H4 (cell line): ENCODE results near the gene EIF5AL1. TPM values are rescaled to one million over a fixed set of nuclear protein-coding genes. Genes with fewer than 3 reads are reported as not detected.
"Not testable (repeated sequence)": the region's sequence is repeated elsewhere in the genome, so short reads cannot be mapped to it uniquely, and the experiment has no call there.

ENCODE experiments used
- DNase-seq: peaks from one replicate; pipeline ENCODE4 v3.0.0-alpha.2; 2015; ENCODE audit warnings: low spot score
- total RNA-seq: library from RNA; depleted of rRNA; stranded (reverse); fragments of >200 nt; shearing (Covaris generic); gene quantifications from 2 replicates; pipeline ENCODE4 v1.2.3, GENCODE V29; 2014

EIF5AL1 gene
- total RNA-seq, 1 experiment from 2014 or later: 0.81 TPM

DNA sequence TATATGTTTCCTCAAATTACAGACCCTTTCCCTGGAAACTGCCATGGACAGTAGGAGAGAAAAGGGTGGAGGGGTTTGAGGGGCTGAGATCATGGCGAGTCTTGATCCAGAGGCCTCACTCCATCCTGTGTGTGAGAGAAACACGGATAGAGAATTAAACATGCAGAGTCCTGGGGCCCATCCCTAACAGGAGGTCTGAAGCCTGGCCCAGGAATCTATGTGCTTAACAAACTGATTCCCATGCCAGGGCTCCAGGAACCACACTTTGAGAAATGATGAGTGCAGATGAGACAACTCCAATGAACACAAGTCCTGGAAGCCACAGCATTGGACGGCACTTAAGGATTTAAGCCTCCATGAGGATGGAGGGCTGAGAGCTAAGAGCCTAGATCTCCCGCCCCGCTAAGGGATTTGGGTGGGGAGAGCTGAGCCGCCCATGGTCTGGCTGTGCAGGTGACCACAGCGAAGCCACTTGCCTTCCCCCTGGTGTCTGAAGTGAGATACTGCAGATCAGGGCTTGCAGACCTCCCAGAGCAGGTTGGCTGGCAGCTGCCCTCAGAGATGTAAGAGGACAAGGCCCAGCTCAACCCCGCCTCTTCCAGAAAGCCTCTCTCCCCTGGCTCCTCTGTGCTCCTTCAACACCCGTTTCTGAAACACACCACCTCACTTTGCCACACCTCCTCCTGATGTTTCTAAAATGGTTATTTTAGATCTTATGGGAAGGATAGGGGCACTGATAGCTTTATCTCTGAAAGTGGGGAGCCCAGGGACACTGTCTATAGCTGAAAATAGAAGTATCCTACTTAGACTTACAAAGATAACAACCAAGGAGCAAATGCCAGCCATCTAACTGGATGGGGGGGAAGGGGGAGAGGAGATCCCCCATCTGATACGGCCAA, 24.8 kb upstream of the EIF5AL1 start:
- peak; percentile 79 for DNase-seq

DNA sequence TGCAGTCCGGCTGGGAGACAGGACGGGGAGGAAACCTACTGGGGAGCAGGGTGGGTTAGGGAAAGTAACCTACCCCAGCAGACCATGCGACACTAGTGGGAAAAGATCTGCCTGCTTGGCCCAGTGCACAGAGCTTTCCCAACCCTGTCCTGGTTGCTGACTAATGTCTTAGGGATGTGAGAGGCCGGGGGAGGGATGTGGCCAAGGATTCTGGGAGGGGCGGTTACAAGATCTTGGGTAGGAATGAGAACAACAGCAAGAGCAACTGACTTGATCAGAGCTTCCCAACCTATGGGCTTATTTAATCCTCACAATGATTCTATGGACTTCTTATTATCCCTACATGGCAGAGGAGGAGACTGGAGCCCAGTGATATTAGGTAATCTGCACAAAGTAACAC, 24.0 kb upstream of the EIF5AL1 start:
- peak; percentile 83 for DNase-seq

DNA sequence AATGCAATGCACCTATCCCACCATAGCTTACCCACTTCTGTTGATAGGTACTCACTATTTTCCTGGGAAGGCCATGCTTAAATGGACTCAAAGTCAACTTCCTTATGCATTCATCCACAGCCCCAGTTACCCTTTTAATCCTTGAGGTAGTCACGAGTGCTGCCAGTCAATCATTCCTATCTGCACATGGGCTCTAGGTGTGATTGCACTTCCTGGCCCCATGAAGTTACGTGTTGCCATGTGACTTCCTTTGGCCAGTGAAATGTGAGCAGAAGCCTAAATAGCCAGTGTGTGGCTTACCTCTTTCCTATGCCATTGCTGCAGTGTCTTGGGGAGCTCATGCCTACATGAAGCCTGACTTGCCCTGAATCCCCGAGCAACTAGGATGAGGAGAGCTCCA, 23.5 kb upstream of the EIF5AL1 start:
- no peak for DNase-seq

DNA sequence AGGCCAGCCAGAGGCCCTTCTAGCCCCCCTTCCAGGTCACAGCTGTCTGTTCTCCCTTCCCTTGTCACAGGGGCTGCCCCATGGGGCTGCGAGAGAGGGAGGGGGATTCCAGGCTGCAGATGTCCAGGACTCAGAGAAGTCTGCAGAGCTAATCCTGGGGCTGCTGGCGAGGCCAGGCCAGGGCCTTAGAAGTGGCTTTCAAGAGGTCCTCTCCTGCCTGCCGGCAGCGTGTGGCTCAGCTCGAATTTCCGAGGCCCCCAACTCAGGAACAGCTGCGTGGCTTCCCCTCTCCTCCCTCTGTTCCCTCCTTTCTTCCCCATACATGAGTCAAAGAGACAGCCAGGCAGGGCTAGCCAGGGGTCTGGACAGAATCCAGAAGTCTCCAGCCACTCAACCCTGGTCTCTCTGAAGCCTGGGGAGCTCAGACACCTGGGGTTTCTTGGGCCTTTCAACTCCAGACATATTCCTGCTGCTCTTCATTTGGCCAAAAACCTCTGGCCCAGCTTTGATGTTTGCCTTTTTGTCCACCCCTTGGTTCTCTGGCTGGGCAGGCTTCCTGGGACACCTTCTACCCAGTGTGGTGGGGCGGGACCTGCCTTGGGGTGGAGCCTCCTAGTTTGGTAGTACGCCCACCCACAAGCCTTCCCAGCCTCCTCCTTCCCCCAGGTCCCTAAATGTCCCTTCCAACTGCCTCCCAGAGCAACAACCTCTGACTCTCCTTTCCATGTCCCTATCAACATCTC, 21.8 kb upstream of the EIF5AL1 start:
- no peak for DNase-seq

DNA sequence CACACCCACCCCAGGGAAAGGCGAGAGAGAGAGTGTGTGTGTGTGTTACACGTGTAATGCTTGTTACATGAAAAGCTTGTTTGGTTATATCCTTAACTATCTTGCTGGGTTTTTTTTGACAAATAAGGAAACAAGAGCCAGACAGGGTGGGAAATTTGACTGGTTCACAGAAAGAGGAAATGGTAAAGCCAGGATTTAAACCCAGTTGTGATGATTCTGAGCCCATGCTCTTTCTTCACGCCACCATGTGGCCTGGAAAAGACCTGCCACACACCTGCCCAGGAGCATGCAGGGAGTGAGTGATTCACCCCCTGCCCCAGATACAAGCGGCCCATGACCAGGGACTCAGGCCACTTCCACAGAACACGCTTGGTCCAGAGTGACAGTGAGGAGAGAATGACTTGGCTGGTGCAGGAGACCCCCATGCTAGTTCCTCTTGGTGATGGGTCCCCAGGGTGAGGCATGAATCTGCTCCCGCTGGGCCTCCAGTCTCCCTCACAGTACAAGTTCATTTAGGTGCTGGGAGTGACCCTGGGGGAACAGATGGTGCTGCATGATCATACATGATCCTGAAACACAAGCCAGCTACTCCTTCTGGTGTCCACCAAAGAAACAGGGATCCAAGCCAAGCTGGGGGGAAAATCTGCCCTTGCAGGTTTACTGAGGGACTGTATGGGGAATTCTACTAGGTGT, 21.0 kb upstream of the EIF5AL1 start:
- no peak for DNase-seq

DNA sequence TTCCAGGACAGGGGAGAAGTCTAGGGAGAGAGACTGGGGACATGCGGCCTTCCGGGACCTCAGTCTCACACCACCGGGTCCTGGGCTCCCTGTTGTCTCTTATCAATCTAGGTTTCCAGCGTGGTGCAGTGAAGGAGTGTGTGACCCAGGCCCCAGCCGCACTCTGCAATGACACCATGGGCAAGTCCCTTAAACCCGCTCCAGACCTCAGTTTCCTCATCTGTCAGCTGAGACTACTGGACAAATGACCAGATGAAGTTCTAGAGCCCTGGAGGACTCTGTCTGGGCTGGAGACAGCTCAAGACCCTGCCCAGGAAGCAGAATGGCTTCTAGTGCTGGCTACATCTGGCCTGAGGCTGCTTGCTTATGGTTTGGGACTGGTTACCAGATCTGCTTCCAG, 20.1 kb upstream of the EIF5AL1 start:
- no peak for DNase-seq

DNA sequence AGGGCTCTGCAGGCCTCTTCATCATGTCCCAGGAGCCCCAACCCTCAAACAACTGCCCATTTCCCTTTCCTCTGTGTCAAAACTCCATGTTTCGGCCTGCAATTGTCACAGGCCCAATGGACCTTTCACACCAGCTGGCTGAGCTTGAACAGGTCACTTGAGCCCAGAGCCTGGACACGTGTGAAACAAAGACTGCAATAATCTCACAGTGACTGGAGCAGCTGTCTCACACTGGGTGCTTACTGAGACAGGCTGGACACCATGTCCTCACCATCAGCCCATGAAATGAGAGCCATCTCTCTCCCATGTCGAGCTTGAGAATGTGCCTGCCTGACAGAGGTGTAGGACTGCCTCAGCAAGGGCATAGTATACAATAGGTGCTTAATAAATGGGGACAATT, 19.5 kb upstream of the EIF5AL1 start:
- DNase-seq: no peak

DNA sequence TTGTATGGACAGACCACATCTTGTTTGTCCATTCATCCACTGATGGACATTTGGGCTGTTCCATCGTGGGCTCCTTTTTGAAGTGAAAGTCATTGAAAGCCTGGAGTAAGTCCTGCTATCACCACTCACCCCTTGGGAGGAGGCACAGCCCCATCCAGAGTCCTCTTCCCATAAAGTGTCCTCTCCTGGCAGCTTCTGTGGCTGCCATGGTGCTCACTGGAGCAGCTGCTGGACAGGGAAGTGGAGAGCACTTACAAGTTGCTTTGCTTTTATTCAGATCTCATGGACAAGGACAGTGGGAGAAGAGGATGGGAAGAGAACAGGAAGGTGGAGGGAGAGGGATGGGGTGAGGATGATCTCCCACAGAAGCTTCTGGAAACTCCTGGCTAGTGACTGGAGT, 18.5 kb upstream of the EIF5AL1 start:
- DNase-seq: no peak

DNA sequence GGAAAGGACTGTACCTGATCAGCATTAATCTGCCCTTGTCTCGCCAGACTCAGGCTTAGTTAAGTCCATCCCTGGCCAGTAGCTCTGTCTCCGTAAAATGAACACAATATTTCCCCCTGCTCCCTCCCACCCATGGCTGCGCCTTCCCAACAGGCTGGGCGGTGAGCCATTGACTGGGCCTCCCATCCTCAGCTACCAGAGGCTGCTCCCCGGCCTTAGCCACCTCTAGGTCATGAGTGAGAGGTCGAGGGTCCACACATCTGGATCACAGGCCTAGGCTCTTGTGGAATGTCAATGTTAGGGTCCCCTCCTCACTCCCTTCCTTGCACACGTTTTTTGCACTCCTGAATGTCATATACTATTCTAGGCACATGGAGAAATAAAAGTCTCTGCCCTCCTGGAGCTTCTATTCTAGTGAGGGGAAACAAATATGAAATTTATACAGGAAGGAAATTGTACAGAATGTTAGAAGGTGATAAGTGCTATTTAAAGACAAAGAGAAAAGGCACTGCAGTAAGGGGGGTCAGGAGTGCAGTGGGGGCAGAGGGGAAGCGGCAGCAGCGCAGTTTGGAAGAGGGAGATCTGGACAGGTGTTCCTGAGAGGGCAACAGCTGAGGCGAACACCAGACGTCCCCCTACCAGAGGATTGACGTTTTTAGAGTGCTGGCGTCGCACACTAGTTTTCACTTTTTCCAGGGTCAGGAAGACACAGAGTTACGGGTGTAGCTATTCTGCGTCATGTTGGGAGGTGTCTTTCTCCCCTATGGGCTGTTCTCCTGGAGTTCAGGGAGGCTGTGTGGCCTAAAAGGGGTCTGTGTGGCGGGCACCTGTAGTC, 17.2 kb upstream of the EIF5AL1 start:
- DNase-seq: no peak

DNA sequence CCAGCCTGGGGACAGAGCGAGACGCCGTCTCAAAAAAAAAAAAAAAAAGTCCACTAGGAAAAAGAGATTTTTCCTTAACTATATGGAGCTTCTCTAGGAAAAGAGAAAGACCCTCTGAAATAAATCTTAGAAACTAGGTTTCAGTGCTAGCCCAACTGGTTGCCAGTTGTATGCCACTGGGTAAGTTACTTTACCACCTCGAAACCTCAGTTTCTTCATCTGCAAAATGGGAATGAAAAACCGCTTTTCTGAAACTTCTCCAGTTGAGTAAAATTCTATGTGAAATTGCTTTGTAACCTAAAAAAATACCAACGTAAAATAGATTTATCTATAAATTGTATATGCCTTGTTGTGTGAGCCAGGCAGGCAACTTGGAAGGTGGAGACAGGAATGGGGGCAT, 16.5 kb upstream of the EIF5AL1 start:
- no peak for DNase-seq

DNA sequence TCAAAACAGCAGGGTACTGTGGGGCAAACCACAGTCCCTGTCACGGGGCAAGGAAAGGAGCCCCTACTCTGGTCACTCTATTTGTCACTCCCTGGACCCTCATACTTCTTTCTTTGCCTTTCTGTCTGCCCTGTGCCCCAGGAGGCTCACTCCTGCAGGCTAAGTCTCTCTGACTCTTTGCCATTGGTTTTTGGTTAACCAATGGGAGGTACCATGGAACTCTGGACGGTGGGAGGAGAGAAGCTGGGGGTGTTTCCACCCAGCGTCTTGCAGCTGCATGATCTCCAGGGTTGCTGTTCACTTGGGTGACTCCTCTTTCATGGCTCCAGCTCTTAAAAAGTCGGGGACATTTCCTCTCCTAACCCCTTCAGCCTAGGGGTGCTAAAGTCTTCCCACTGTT, 15.4 kb upstream of the EIF5AL1 start:
- DNase-seq: no peak

DNA sequence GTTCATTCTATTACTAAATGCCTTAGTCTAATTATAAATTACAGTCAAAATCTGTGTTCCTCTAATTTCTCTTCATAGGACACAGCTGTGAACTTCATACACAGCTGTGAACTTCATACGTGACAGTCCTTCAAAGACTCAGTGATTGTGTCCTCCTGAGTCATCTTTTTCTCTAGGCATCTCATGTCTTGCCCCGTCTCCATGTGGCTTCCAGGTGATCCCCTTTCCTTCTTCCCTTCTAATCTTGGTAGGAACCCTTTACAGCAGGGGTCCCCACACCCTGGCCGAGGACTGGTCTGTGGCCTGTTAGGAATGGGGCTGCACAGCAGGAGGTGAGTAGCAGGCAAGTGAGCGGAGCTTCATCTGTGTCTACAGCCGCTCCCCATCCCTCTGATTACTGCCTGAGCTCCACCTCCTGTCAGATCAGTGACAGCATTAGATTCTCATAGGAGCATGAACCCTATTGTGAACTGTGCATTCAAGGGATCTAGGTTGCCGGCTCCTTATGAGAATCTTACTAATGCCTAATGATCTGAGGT, 14.0 kb upstream of the EIF5AL1 start:
- no peak for DNase-seq

DNA sequence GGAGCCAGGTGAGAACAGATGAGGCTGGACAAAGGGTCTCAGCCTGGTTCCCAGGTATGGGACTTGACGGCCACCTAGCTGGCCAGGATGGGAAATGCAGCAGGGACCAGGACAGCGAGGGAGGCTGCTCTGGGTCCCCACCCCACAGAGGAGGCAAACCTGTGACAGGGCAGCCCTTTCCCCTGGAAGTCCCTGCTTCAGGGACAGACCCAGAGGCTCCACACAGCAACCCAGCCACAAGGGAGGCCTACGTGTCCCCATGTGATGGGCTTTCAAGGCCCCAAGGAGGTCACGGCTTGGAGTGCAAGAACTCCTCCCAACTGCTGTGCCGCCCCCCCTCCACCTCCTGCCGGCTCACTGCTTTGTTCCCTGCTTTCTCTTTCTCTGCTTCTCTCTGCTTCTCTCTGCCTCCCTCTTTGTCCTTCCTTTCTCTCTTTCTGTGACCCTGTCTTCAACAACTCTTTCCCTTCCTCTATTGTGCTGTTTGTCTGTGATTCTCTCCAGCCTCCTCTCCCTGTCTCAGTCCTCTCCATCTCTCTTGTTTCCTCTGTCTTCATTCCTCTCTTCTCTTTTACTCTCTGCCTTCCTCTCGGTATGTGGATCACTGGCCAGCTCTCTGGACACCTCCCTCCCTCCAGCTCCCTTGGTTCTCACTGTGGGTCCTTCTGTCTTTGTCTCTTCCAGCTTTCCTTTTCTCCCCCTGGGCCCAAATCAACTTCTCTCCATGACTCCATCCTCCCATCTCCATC, 9.6 kb upstream of the EIF5AL1 start:
- DNase-seq: no peak

DNA sequence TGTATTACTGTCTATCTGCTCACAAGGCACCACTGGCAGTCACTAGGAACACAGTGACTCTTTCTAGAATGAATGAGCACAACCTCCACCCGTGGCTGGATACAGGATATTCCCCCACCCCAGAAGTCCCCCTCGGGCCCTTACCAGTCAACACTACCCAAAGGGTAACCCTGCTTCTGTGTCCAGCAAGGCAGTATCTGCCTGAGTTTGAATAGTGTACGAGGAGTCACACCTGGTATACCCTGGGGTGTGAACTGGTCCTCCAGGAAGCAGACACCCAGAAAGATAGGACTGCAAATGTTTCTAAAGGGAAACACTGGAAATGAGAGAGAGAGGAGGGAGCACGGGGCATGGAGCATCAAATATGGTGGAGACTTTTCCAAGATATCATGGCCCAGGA, 8.5 kb upstream of the EIF5AL1 start:
- DNase-seq: not testable (repeated sequence)

DNA sequence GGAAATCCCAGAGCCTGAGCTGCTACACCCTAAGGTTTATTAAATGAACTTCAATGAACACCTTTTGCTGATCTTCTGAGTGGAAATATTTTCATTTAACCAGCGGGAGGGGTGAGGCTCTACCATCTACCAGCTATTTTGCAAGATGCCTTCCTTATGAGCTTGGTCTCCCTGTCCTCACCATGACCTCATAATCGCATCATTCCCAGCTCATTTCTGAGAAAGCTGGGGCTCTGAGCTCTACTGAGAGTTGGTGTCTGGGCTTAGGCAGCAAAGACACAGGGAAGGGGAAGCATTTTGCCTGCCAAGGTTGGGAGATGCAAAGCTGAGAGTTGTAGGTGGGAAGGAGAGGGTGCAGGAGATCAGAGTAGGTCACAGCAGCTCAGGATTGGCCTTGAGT, 7.8 kb upstream of the EIF5AL1 start:
- DNase-seq: not testable (repeated sequence)

DNA sequence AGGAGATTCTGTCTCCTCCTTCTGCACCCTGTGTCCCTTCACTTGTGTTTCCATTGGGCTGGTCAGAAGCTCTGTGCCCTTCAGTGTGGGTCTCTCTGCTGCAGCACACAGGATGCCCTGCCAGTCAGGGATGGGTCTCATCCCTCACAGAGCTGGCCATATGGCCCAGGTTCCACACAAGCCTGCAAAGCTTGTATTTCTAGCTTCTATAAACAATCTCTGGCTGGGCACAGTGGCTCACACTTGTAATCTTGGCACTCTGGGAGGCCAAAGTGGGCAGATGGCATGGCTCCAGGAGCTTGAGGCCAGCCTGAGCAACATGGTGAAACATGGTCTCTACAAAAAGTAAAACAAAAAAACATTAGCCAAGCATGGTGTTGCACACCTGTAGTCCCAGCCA, 7.0 kb upstream of the EIF5AL1 start:
- DNase-seq: peak; percentile 57

DNA sequence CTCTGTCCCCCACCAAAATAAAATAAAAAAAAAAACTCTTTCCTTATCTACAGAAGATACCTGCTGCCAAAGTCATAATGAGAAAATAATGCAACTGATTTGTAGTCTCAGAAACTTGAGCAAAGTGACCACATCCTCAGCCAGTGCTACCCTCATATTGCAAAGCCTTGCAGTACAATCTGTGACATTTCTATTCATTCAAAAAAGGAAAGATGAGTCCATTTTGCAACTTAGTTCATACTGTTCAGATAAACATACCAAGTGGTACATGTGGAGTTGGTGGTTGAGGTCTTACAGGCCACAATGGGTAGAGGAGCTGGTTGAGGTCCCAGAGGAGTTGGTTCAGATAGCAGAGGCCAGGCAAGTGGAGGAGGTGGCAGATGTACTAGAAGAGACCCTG, 6.5 kb upstream of the EIF5AL1 start:
- DNase-seq: no peak

DNA sequence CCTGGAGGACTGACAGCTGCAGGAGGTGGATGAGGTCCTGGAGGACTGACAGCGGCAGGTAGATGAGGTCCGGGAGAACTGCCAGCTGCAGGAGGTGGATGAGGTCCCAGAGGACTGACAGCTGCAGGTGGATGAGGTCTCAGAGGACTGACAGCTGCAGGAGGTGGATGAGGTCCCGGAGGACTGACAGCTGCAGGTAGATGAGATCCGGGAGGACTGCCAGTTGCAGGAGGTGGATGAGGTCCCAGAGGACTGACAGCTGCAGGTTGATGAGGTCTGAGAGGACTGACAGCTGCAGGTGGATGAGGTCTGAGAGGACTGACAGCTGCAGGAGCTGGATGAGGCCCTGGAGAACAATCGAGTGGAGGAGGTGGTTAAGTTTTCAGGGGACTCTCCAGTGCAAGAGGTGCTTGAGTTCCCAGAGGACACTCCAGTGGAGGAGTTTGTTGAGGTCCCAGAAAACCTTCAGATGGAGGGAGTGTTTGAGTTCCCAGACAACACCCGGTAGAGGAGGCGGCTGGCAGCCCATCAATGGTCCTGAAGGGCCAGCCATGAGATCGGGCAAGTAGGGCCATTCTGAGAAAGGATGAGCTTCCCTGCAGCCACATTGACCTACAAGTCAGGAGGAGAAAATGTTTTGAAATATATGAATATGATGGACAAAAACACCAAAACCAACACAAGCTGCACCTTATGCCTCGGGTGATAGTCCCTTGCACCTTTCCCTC, 4.7 kb upstream of the EIF5AL1 start:
- DNase-seq: no peak

DNA sequence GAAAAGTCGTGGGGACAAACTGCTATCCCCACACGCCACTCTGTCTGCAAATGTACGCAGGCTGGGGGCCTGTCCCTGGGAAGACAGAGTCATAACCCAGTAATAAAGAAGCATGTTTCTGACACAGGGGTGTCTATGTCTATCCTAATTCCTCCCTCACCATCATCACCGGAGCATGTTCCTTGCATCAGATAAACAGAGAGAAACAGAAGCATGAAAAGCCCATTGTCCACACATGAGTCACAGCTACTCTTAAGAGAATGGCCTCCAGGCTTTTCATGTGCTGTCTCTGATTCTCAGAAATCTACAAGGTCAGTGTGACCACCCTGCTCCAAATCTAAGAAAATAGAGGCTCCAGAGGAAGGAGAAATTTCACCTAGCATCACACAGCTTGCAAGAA, 4.1 kb upstream of the EIF5AL1 start:
- not testable (repeated sequence) for DNase-seq
